Common myeloid progenitor, CD34-positive (primary cell): Measurements from ENCODE around the gene RAX2. TPM values are rescaled to one million over a fixed set of nuclear protein-coding genes. Genes with fewer than 3 reads are reported as not detected.

Experiments used
- CTCF ChIA-PET: fragments of 350-600 bp; sonication (Branson Sonifier 250); formaldehyde crosslinking; loops from one replicate; lab custom pipeline; 2021; ENCODE audit warnings: antibody characterized with exemption; lab: Charles Lee
- POLR2A ChIA-PET: fragments of 350-600 bp; sonication (Branson Sonifier 250); formaldehyde crosslinking; loops from one replicate; lab custom pipeline; 2021; ENCODE audit warnings: antibody characterized with exemption; lab: Charles Lee
- DNase-seq, 3 donors: peaks; one replicate each; pipeline versions ENCODE4 v3.0.0 to v3.0.0-alpha.2; 2013
- H3K27ac ChIP-seq, 2 experiments: 1 replicate in 1 of 2; 2 replicates in 1 of 2; pipeline ENCODE4 v1.7.0; 2013; ENCODE audit warnings: inconsistent platforms in 2 of 2, low read length in 2 of 2, mild to moderate bottlenecking in 2 of 2, low read depth in 1 of 2, moderate library complexity in 1 of 2; ENCODE audit not compliant: severe bottlenecking in 2 of 2, insufficient read depth in 1 of 2, poor library complexity in 1 of 2
- H3K27me3 ChIP-seq, 5 experiments: replicated peaks in 2 of 5; 1 replicate in 3 of 5; 2 replicates in 2 of 5; pipeline versions ENCODE4 v1.6.1 to v1.7.0; 2013; ENCODE audit warnings: low read length in 4 of 5, mild to moderate bottlenecking in 2 of 5, moderate library complexity in 2 of 5, inconsistent platforms in 1 of 5; ENCODE audit not compliant: insufficient read depth in 5 of 5, control insufficient read depth in 4 of 5
- H3K36me3 ChIP-seq, 4 experiments: 1 replicate in 2 of 4; 2 replicates in 2 of 4; pipeline versions ENCODE4 v1.6.1 to v1.7.0; 2013; ENCODE audit warnings: low read length in 3 of 4, control low read depth in 1 of 4, mild to moderate bottlenecking in 1 of 4; ENCODE audit not compliant: control insufficient read depth in 4 of 4, insufficient read depth in 4 of 4
- H3K4me1 ChIP-seq, 4 experiments: 1 replicate in 3 of 4; 2 replicates in 1 of 4; pipeline versions ENCODE4 v1.6.1 to v1.7.1; 2013; ENCODE audit warnings: low read length in 3 of 4, mild to moderate bottlenecking in 3 of 4, control low read depth in 1 of 4, inconsistent platforms in 1 of 4, moderate library complexity in 1 of 4; ENCODE audit not compliant: control insufficient read depth in 4 of 4, insufficient read depth in 4 of 4; ENCODE audit errors: control extremely low read depth in 1 of 4
- H3K4me3 ChIP-seq, 7 experiments: 1 replicate in 4 of 7; 2 replicates in 3 of 7; pipeline versions ENCODE4 v1.5.1 to v1.7.0; 2013; ENCODE audit warnings: mild to moderate bottlenecking in 7 of 7, low read length in 6 of 7, moderate library complexity in 6 of 7, inconsistent platforms in 2 of 7, low read depth in 2 of 7, control low read depth in 1 of 7; ENCODE audit not compliant: insufficient read depth in 4 of 7, control insufficient read depth in 1 of 7; ENCODE audit errors: extremely low read depth in 1 of 7
- H3K9me3 ChIP-seq, 5 experiments: 1 replicate in 4 of 5; 2 replicates in 1 of 5; pipeline versions ENCODE4 v1.6.1 to v1.7.1; 2013; ENCODE audit warnings: low read length in 4 of 5, mild to moderate bottlenecking in 2 of 5, inconsistent platforms in 1 of 5, low read depth in 1 of 5, moderate library complexity in 1 of 5; ENCODE audit not compliant: control insufficient read depth in 4 of 5, insufficient read depth in 2 of 5; ENCODE audit errors: control extremely low read depth in 1 of 5
- WGBS: methylation state at CpG from one replicate; pipeline ENCODE4 v1.1.5; 2013; ENCODE audit not compliant: insufficient coverage; 5-methylcytosine and 5-hydroxymethylcytosine counted together
- polyA plus RNA-seq: library from polyadenylated mRNA; unstranded; fragments of 120-200 nt; gene quantifications from one replicate; pipeline ENCODE4 v1.2.1, GENCODE V29; 2013

The RAX2 gene
- polyA plus RNA-seq = not detected

DNA sequence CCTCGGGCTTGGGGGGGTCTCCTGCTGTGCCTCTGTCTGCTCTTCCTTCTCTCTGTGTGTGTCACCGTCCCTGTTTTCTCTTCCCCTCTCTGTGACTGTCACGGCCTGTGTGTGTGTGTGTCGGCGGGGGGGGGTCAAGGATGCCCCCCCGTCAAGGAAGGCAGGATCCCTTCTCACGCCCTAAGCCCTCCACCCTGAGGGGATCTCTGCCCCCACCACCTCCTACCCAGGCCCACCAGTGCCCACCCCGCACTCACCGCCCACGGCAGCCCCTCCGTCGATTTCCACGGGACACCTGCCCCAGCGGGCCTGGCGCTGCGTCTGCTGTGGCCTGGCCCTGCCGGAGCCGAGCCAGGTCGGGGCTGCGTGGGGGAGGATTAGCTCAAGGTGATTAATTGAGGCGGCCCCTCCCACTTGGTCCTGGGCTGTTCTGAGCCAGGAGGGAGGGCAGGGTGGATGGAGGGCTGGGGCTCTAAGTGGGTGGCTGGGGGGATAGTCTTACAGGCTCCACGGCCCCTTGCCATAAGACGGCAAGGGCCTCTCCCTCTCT, at the start of gene RAX2:
Gene RAX2 (minus strand): TSS at position 323 of the 550 bp plus-strand sequence. CDS start 486 bp downstream, outside the sequence.
- Histone ChIP-seq H3K4me1 (no peaks in the 10 kb centered on the region), H3K36me3 (peaks cover 0 to 20% (median 14%) of the 10 kb centered on the region in 4 experiments), H3K9me3 (no peaks in the 10 kb centered on the region), H3K4me3 (no peak within 1 kb of the TSS), H3K27me3 (no peaks in the 10 kb centered on the region), H3K27ac (no peak within 1 kb of the TSS)
- POLR2A ChIA-PET = no interaction called here
- 79% methylated on average over 16 of the region's 23 CpGs for WGBS
- CTCF ChIA-PET = interaction anchor here (1.5 kb wide), 2 partner anchors 8 to 10 kb away, joined by 4 to 5 read pairs; partner anchors contain the start of genes APBA3 and MRPL54
- no peak for DNase-seq

DNA sequence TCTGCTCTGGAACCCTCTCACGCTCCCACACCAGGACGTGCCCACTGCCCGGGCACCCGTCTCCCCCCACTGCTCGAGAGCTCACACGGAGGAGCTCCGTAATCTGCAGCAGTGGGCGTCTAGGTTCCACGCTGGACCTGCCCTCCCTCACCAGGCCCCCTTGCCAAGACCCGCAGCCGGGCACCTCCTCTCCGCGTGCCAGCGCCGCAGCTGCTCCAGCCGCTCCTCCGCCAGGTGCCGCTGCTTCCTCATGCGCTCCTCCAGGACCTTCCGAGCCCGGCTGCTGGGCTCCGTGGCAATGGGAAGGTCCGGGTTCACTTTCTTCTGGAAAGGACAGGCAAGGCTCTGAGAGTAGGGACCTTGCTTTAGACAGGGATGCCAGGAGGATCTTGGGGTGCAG, 49.1 kb upstream of the RAX2 start:
- Histone ChIP-seq H3K36me3 (no peaks in the 10 kb centered on the region), H3K4me3 (no peak overlapping the region), H3K27ac (no peak overlapping the region), H3K4me1 (peaks cover 0 to 34% (median 10%) of the 10 kb centered on the region in 4 experiments), H3K9me3 (no peaks in the 10 kb centered on the region), H3K27me3 (no peaks in the 10 kb centered on the region)
- ChIA-PET CTCF (interaction anchor here (1.0 to 2.4 kb wide), 5 partner anchors 9 to 106 kb away, joined by 3 to 17 read pairs (median 3); no protein-coding TSS in a partner anchor), POLR2A (no interaction called here)
- no peak for DNase-seq
- 98% methylated on average over 23 of the region's 23 CpGs for WGBS

DNA sequence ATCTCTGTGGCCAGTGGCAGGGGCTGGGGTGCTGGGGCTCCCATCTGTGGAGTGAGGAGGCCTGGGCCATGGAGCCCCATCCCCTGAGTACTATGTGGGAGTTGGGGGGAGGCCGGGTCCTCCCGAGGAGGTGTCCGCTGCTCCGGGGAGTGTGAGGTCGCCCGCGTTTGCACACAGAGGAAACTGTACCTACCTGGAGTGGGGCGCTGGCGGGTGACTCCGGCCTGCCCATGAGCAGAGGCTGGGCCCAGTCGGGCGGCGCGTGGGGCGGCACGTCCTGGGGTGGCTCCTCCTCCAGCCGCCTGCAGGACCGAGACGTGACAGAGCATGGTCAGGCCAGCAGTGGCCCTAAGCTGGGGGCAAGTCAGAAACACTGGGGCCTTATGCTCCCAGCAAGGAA, 48.0 kb upstream of the RAX2 start:
- no peak for DNase-seq
- Histone ChIP-seq H3K9me3 (no peaks in the 10 kb centered on the region), H3K36me3 (no peaks in the 10 kb centered on the region), H3K27me3 (no peaks in the 10 kb centered on the region), H3K4me3 (no peak overlapping the region), H3K27ac (no peak overlapping the region), H3K4me1 (peaks cover 0 to 34% (median 10%) of the 10 kb centered on the region in 4 experiments)
- POLR2A ChIA-PET = no interaction called here
- WGBS = 89% methylated on average over 14 of the region's 19 CpGs
- CTCF ChIA-PET = interaction anchor here (1.6 to 2.5 kb wide), 2 partner anchors 29 to 57 kb away, joined by 3 to 11 read pairs; partner anchors contain the start of gene MRPL54

- POLR2A ChIA-PET = interaction anchor here (0.7 kb wide), 1 partner anchor 1640 kb away, joined by 3 read pairs; no protein-coding TSS in a partner anchor
Observed at GRCh38 chr19:3818918-3819317, 46.9 kb upstream of the RAX2 start.

GRCh38 chr19:3818466-3818865, 46.4 kb upstream of the RAX2 start:
- no peaks in the 10 kb centered on the region for H3K27me3 ChIP-seq
- POLR2A ChIA-PET = no interaction called here

More at GRCh38 chr19:3818918-3819317, 46.9 kb upstream of the RAX2 start:
- Histone ChIP-seq H3K27ac (no peak overlapping the region), H3K9me3 (no peaks in the 10 kb centered on the region), H3K4me3 (peak overlapping the region in 1 of 7 experiments; percentile 39), H3K27me3 (no peaks in the 10 kb centered on the region), H3K4me1 (peaks cover 0 to 35% (median 11%) of the 10 kb centered on the region in 4 experiments), H3K36me3 (no peaks in the 10 kb centered on the region)
- DNase-seq = no peak
- WGBS = 71% methylated on average over 24 of the region's 31 CpGs
- CTCF ChIA-PET = interaction anchor here (0.6 to 2.5 kb wide), 13 partner anchors 10 to 157 kb away, joined by 3 to 11 read pairs (median 4); partner anchors contain the start of gene MRPL54

DNA sequence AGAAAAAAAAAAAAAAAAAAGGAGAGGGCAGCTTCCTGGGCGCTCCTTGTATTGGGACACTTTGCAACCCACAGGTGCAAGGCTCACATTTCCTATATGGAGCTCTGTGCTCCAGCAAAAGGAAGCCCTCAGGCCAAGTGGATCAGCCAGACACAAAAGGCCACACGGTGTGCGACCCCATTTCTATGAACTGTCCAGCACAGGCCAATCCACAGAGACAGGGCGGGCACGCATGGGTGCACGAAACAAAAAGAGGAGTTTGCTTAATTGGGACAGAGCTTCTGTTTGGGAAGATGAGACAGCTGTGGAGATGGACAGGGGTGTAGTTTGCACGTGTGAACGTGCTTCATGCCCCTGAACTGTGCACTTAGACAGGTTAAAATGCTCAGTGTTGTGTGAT, 45.7 kb upstream of the RAX2 start:
- H3K4me1 ChIP-seq = peaks cover 0 to 46% (median 22%) of the 10 kb centered on the region in 4 experiments
- CTCF ChIA-PET = interaction anchor here (0.7 to 1.7 kb wide), 8 partner anchors 8 to 156 kb away, joined by 3 to 7 read pairs (median 4); partner anchors contain the start of gene MATK
- no peaks in the 10 kb centered on the region for H3K36me3 ChIP-seq
- H3K9me3 ChIP-seq = no peaks in the 10 kb centered on the region
- no peaks in the 10 kb centered on the region for H3K27me3 ChIP-seq
- H3K4me3 ChIP-seq = no peak overlapping the region
- POLR2A ChIA-PET = no interaction called here
- 98% methylated on average over 8 of the region's 8 CpGs for WGBS
- no peak for DNase-seq
- no peak overlapping the region for H3K27ac ChIP-seq

More at GRCh38 chr19:3818466-3818865, 46.4 kb upstream of the RAX2 start:
- CTCF ChIA-PET = interaction anchor here (0.6 to 2.5 kb wide), 14 partner anchors 9 to 157 kb away, joined by 3 to 11 read pairs (median 4); partner anchors contain the start of genes MATK and MRPL54
- H3K27ac ChIP-seq = no peak overlapping the region
- peak overlapping the region in 1 of 7 experiments; percentile 39 for H3K4me3 ChIP-seq
- peaks cover 0 to 39% (median 15%) of the 10 kb centered on the region in 4 experiments for H3K4me1 ChIP-seq
- no peaks in the 10 kb centered on the region for H3K36me3 ChIP-seq
- no peaks in the 10 kb centered on the region for H3K9me3 ChIP-seq
- peak; percentile 23 to 68 (median 63) for DNase-seq
- WGBS = 11% methylated on average over 9 of the region's 11 CpGs
